Skeletal muscle tissue (tissue), 4 donors: Measurements from ENCODE around the gene FLYWCH1. TPM values are rescaled to one million over a fixed set of nuclear protein-coding genes. Genes with fewer than 3 reads are reported as not detected.
A peak's percentile ranks its signal among the peaks of the same experiment; 100 is the strongest.

Experiments
- H3K27ac ChIP-seq: one replicate; pipeline ENCODE4 v1.7.0; 2013; ENCODE audit warnings: mild to moderate bottlenecking, low read depth, low read length, inconsistent platforms
- H3K27me3 ChIP-seq, 3 donors: one replicate each; pipeline ENCODE4 v1.7.0; 2013; ENCODE audit warnings: low read length in 3 of 3; ENCODE audit not compliant: control insufficient read depth in 3 of 3, insufficient read depth in 3 of 3
- H3K36me3 ChIP-seq, 3 donors: one replicate each; pipeline ENCODE4 v1.7.0; 2013; ENCODE audit warnings: low read length in 3 of 3; ENCODE audit not compliant: control insufficient read depth in 3 of 3, insufficient read depth in 3 of 3
- H3K4me1 ChIP-seq, 3 donors: one replicate each; pipeline ENCODE4 v1.7.0; 2013; ENCODE audit warnings: low read length in 3 of 3, mild to moderate bottlenecking in 3 of 3; ENCODE audit not compliant: control insufficient read depth in 3 of 3, insufficient read depth in 3 of 3
- H3K4me3 ChIP-seq, 3 donors: one replicate each; pipeline ENCODE4 v1.7.0; 2013; ENCODE audit warnings: low read length in 3 of 3
- H3K9ac ChIP-seq, 3 donors: one replicate each; pipeline ENCODE4 v1.7.0; 2013; ENCODE audit warnings: low read length in 3 of 3, mild to moderate bottlenecking in 3 of 3, moderate library complexity in 2 of 3, low read depth in 1 of 3
- H3K9me3 ChIP-seq, 3 donors: one replicate each; pipeline ENCODE4 v1.7.0; 2013; ENCODE audit warnings: low read length in 3 of 3; ENCODE audit not compliant: control insufficient read depth in 3 of 3
- total RNA-seq: library from RNA; depleted of rRNA; stranded (reverse); fragments of >200 nt; gene quantifications from one replicate; pipeline ENCODE4 v1.2.3, GENCODE V29; 2014
- donor health status: Osteomylitis.

The FLYWCH1 gene
- total RNA-seq, 1 donor from 2014 or later: 11.0 TPM

- Histone ChIP-seq H3K36me3 (peaks cover 0 to under 1% (median 0%) of the 10 kb centered on the region in 3 donors), H3K4me1 (peaks cover 12 to 26% (median 14%) of the 10 kb centered on the region in 3 donors), H3K9ac (no peak overlapping the region), H3K9me3 (no peaks in the 10 kb centered on the region), H3K27ac (no peak overlapping the region), H3K4me3 (no peak overlapping the region), H3K27me3 (peaks cover 5 to 10% (median 7%) of the 10 kb centered on the region in 3 donors)
Observed at GRCh38 chr16:2977440-2977839, 65.7 kb downstream of the FLYWCH1 start.

- Histone ChIP-seq H3K36me3 (no peaks in the 10 kb centered on the region), H3K27ac (no peak overlapping the region), H3K9ac (no peak overlapping the region), H3K4me3 (peak overlapping the region in 2 of 3 donors; percentile 68 to 98), H3K4me1 (peaks cover 10 to 25% (median 14%) of the 10 kb centered on the region in 3 donors), H3K27me3 (peaks cover 5 to 10% (median 7%) of the 10 kb centered on the region in 3 donors), H3K9me3 (no peaks in the 10 kb centered on the region)
Observed at GRCh38 chr16:2979669-2980226, 68.0 kb downstream of the FLYWCH1 start.

- Histone ChIP-seq H3K4me3 (peak within 1 kb of the TSS; percentile 82 to 98 (median 93)), H3K9me3 (no peaks in the 10 kb centered on the region), H3K4me1 (peaks cover 16 to 31% (median 22%) of the 10 kb centered on the region in 3 donors), H3K27me3 (peaks cover 5 to 10% (median 7%) of the 10 kb centered on the region in 3 donors), H3K36me3 (no peaks in the 10 kb centered on the region), H3K27ac (peak within 1 kb of the TSS; percentile 71), H3K9ac (peak within 1 kb of the TSS; percentile 90 to 97 (median 95))
Observed at GRCh38 chr16:2980227-2981176, 68.8 kb downstream of the FLYWCH1 start, which contains the start of gene PKMYT1. TSS of gene PKMYT1 (minus strand) at chr16:2980446. CDS start at chr16:2979657, 789 bp downstream.

GRCh38 chr16:2981177-2981898 lies 69.6 kb downstream of the FLYWCH1 start:
- Histone ChIP-seq H3K4me3 (peak overlapping the region in 1 of 3 donors; percentile 98), H3K9ac (peak overlapping the region in 2 of 3 donors; percentile 90 to 97), H3K9me3 (no peaks in the 10 kb centered on the region), H3K27me3 (peaks cover 5 to 10% (median 7%) of the 10 kb centered on the region in 3 donors), H3K36me3 (no peaks in the 10 kb centered on the region), H3K4me1 (peaks cover 24 to 36% (median 30%) of the 10 kb centered on the region in 3 donors), H3K27ac (no peak overlapping the region)

GRCh38 chr16:2981899-2982250 lies 70.1 kb downstream of the FLYWCH1 start:
- Histone ChIP-seq H3K4me1 (peaks cover 28 to 41% (median 36%) of the 10 kb centered on the region in 3 donors), H3K4me3 (no peak overlapping the region), H3K9me3 (no peaks in the 10 kb centered on the region), H3K27ac (no peak overlapping the region), H3K27me3 (peaks cover 5 to 10% (median 7%) of the 10 kb centered on the region in 3 donors), H3K36me3 (no peaks in the 10 kb centered on the region), H3K9ac (no peak overlapping the region)

GRCh38 chr16:2982402-2982801 lies 70.7 kb downstream of the FLYWCH1 start:
- H3K27ac ChIP-seq: no peak overlapping the region
- no peak overlapping the region for H3K4me3 ChIP-seq
- no peaks in the 10 kb centered on the region for H3K9me3 ChIP-seq
- no peak overlapping the region for H3K9ac ChIP-seq
- H3K36me3 ChIP-seq: no peaks in the 10 kb centered on the region
- peaks cover 30 to 45% (median 37%) of the 10 kb centered on the region in 3 donors for H3K4me1 ChIP-seq
- H3K27me3 ChIP-seq: peaks cover 5 to 10% (median 7%) of the 10 kb centered on the region in 3 donors

GRCh38 chr16:2983706-2984136 lies 72.0 kb downstream of the FLYWCH1 start:
- peaks cover 30 to 48% (median 37%) of the 10 kb centered on the region in 3 donors for H3K4me1 ChIP-seq
- no peak overlapping the region for H3K27ac ChIP-seq

GRCh38 chr16:2985462-2985861 lies 73.7 kb downstream of the FLYWCH1 start:
- H3K27ac ChIP-seq: peak overlapping the region; percentile 88
- H3K9ac ChIP-seq: peak overlapping the region; percentile 24 to 80 (median 40)
- peaks cover 30 to 41% (median 32%) of the 10 kb centered on the region in 3 donors for H3K4me1 ChIP-seq
- peak overlapping the region in 2 of 3 donors; percentile 44 to 58 for H3K4me3 ChIP-seq
- no peaks in the 10 kb centered on the region for H3K36me3 ChIP-seq
- peaks cover 0 to 8% (median 8%) of the 10 kb centered on the region in 3 donors for H3K27me3 ChIP-seq
- no peaks in the 10 kb centered on the region for H3K9me3 ChIP-seq

More at GRCh38 chr16:2983706-2984136, 72.0 kb downstream of the FLYWCH1 start:
- Histone ChIP-seq H3K36me3 (no peaks in the 10 kb centered on the region), H3K9me3 (no peaks in the 10 kb centered on the region), H3K4me3 (peak overlapping the region in 1 of 3 donors; percentile 35), H3K9ac (peak overlapping the region in 2 of 3 donors; percentile 40 to 50), H3K27me3 (peaks cover 5 to 10% (median 6%) of the 10 kb centered on the region in 3 donors)

- H3K4me1 ChIP-seq: peaks cover 28 to 36% (median 30%) of the 10 kb centered on the region in 3 donors
- peaks cover 0 to 9% (median 8%) of the 10 kb centered on the region in 3 donors for H3K27me3 ChIP-seq
- no peaks in the 10 kb centered on the region for H3K9me3 ChIP-seq
- peak overlapping the region; percentile 88 for H3K27ac ChIP-seq
- peak overlapping the region; percentile 24 to 80 (median 40) for H3K9ac ChIP-seq
- H3K36me3 ChIP-seq: no peaks in the 10 kb centered on the region
- peak overlapping the region in 2 of 3 donors; percentile 44 to 58 for H3K4me3 ChIP-seq
Observed at GRCh38 chr16:2985893-2986355, 74.2 kb downstream of the FLYWCH1 start.
